Measurements from ENCODE around the gene UQCRC1. TPM values are rescaled to one million over a fixed set of nuclear protein-coding genes. Genes with fewer than 3 reads are reported as not detected.
A peak's percentile ranks its signal among the peaks of the same experiment; 100 is the strongest.

UQCRC1 gene
- total and polyA plus RNA-seq, 2 donors (not counting 1 experiment from before 2014, with no cell fraction given): 226 to 366 TPM

DNA sequence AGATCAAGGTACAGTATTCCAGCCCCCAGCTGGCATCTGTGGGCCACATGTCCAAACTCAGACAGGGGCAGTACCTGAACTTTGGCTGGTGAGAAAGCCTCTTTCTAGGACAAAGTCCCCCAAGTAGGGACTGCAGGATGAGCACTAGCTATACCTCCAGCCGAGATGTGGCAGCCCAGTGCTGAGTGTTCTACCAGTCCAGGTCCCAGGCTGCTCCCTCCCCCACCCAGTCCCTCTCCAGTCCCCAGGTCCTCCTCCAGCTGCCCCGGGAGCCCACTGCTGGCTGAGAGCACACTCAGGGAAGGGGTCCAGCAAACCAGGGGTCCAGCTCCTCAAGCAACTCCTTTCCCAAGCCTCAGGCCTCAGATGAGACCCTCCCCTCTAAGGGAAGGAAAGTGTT lies 24.3 kb upstream of the UQCRC1 start:
- H3K9ac ChIP-seq (ENCODE audit: insufficient read depth, low read length): no peak overlapping the region
- no peaks in the 10 kb centered on the region for H3K9me3 ChIP-seq (ENCODE audit: control insufficient read depth, insufficient read depth, low read depth, low read length)
- DNase-seq (ENCODE audit: low read depth in 2 of 2): no peak
- H2AFZ ChIP-seq (ENCODE audit: low read length): no peak overlapping the region
- peak overlapping the region in 2 of 4 experiments; percentile 79 to 94 for H3K4me3 ChIP-seq (replicated peaks in 1 of 4; ENCODE audit: control extremely low read depth in 1 of 4, insufficient read depth in 1 of 4, low read depth in 3 of 4, low read length in 4 of 4)
- H3K79me2 ChIP-seq (ENCODE audit: control insufficient read depth, insufficient read depth, low read length): peaks cover 6% of the 10 kb centered on the region
- peaks cover 26% of the 10 kb centered on the region for H3K36me3 ChIP-seq (ENCODE audit: control insufficient read depth, insufficient read depth, low read length)
- no peaks in the 10 kb centered on the region for H4K20me1 ChIP-seq (ENCODE audit: control insufficient read depth, extremely low read depth, insufficient read depth, low read length)
- H3K4me1 ChIP-seq (ENCODE audit: control insufficient read depth, extremely low read depth, insufficient read depth, low read length): peaks cover 6% of the 10 kb centered on the region
- H3K27me3 ChIP-seq (ENCODE audit: control insufficient read depth, insufficient read depth, low read length): no peaks in the 10 kb centered on the region
- no peak overlapping the region for H3K4me2 ChIP-seq (ENCODE audit: extremely low read depth, insufficient read depth, low read length)
- no peak overlapping the region for H3K27ac ChIP-seq (ENCODE audit: insufficient read depth, low read length)
- no peak for TF ChIP-seq EZH2 (IDR thresholded peaks at IDR 0.05; ENCODE audit: low read length, missing control alignments)
- TF ChIP-seq, protein P1, sequence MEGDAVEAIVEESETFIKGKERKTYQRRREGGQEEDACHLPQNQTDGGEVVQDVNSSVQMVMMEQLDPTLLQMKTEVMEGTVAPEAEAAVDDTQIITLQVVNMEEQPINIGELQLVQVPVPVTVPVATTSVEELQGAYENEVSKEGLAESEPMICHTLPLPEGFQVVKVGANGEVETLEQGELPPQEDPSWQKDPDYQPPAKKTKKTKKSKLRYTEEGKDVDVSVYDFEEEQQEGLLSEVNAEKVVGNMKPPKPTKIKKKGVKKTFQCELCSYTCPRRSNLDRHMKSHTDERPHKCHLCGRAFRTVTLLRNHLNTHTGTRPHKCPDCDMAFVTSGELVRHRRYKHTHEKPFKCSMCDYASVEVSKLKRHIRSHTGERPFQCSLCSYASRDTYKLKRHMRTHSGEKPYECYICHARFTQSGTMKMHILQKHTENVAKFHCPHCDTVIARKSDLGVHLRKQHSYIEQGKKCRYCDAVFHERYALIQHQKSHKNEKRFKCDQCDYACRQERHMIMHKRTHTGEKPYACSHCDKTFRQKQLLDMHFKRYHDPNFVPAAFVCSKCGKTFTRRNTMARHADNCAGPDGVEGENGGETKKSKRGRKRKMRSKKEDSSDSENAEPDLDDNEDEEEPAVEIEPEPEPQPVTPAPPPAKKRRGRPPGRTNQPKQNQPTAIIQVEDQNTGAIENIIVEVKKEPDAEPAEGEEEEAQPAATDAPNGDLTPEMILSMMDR (conservative IDR thresholded peaks at IDR 0.05 in 1 of 2, IDR thresholded peaks at IDR 0.05 in 1 of 2; ENCODE audit: low read depth in 1 of 2, low read length in 2 of 2): no peak

DNA sequence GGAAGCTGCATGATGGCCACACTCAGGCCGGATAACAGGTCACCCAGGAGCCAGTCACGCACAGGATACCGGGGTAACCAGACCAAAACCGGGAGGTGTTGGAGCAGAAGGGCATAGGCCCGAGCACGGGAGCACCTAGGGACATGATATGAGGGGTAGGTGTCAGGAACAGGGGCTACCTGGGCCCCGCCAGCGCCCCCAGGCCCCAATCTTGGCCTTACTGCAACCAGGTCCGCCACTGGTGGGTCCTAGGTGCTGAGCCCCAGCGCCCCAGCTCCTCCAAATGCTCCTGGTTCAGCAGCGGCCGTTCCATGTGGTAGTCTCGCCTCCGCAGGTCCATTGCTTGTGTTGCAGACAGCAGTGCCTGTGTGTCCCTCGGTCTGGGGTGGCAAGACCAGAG lies 23.8 kb upstream of the UQCRC1 start:
- Histone ChIP-seq H3K79me2 (ENCODE audit: control insufficient read depth, insufficient read depth, low read length) (peaks cover 6% of the 10 kb centered on the region), H4K20me1 (ENCODE audit: control insufficient read depth, extremely low read depth, insufficient read depth, low read length) (no peaks in the 10 kb centered on the region), H3K36me3 (ENCODE audit: control insufficient read depth, insufficient read depth, low read length) (peaks cover 26% of the 10 kb centered on the region), H3K27me3 (ENCODE audit: control insufficient read depth, insufficient read depth, low read length) (no peaks in the 10 kb centered on the region), H3K4me3 (replicated peaks in 1 of 4; ENCODE audit: control extremely low read depth in 1 of 4, insufficient read depth in 1 of 4, low read depth in 3 of 4, low read length in 4 of 4) (no peak overlapping the region), H3K4me1 (ENCODE audit: control insufficient read depth, extremely low read depth, insufficient read depth, low read length) (peaks cover 6% of the 10 kb centered on the region), H3K9me3 (ENCODE audit: control insufficient read depth, insufficient read depth, low read depth, low read length) (no peaks in the 10 kb centered on the region), H3K4me2 (ENCODE audit: extremely low read depth, insufficient read depth, low read length) (no peak overlapping the region), H3K9ac (ENCODE audit: insufficient read depth, low read length) (no peak overlapping the region), H3K27ac (ENCODE audit: insufficient read depth, low read length) (no peak overlapping the region), H2AFZ (ENCODE audit: low read length) (no peak overlapping the region)
- no peak for TF ChIP-seq EZH2 (IDR thresholded peaks at IDR 0.05; ENCODE audit: low read length, missing control alignments)
- TF ChIP-seq, protein P1 (conservative IDR thresholded peaks at IDR 0.05 in 1 of 2, IDR thresholded peaks at IDR 0.05 in 1 of 2; ENCODE audit: low read depth in 1 of 2, low read length in 2 of 2): no peak
- DNase-seq (ENCODE audit: low read depth in 2 of 2): no peak

DNA sequence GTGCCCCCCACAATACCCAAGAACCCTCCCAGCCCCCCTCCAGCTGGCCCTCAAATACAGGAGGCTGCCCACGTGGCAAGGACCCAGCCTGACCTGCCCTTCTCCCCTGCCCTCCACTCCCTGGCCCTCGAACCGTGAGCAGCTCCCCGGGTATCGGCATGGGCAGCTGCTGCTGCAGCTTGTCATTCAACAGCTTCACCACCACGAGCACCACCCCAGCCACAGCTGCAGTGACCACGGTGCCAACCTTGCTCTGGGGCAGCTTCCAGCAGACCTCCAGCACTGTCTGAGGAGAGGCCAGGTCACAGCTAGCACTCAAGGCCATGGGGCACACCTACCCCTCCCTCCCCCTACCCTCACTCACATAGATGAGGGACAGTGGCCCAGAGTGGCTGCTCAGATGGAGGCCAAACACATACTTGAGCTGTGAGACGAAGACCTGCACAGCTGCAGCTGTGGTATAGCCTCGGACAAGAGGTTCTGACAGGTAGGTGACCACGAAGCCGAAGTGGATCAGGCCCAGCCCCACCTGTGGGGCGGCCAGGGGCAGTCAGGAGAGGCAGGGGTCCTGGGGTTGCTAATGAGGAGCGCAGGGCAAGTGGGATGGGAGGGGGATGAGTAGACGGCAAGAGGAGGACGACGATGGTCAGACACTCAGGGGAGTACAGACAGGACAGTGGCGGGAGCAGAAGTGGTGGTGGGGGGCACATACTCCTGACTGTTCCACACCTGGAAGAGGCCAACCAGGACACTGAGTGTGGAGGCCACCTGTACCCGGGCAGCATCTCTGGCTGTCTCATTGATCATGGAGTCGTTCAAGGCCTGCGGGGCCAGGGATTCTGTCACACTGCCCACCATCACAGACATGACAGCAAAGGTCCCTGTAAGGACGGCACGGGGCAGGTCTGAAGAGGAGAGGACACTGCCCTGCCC lies 22.3 kb upstream of the UQCRC1 start:
- no peaks in the 10 kb centered on the region for H3K9me3 ChIP-seq (ENCODE audit: control insufficient read depth, insufficient read depth, low read depth, low read length)
- H3K9ac ChIP-seq (ENCODE audit: insufficient read depth, low read length): no peak overlapping the region
- peaks cover 30% of the 10 kb centered on the region for H3K36me3 ChIP-seq (ENCODE audit: control insufficient read depth, insufficient read depth, low read length)
- no peak overlapping the region for H3K27ac ChIP-seq (ENCODE audit: insufficient read depth, low read length)
- no peak overlapping the region for H2AFZ ChIP-seq (ENCODE audit: low read length)
- H3K79me2 ChIP-seq (ENCODE audit: control insufficient read depth, insufficient read depth, low read length): peaks cover 6% of the 10 kb centered on the region
- no peak overlapping the region for H3K4me2 ChIP-seq (ENCODE audit: extremely low read depth, insufficient read depth, low read length)
- no peaks in the 10 kb centered on the region for H3K27me3 ChIP-seq (ENCODE audit: control insufficient read depth, insufficient read depth, low read length)
- H3K4me1 ChIP-seq (ENCODE audit: control insufficient read depth, extremely low read depth, insufficient read depth, low read length): peaks cover 6% of the 10 kb centered on the region
- TF ChIP-seq, protein P1 (conservative IDR thresholded peaks at IDR 0.05 in 1 of 2, IDR thresholded peaks at IDR 0.05 in 1 of 2; ENCODE audit: low read depth in 1 of 2, low read length in 2 of 2): no peak
- TF ChIP-seq EZH2 (IDR thresholded peaks at IDR 0.05; ENCODE audit: low read length, missing control alignments): no peak
- no peak overlapping the region for H3K4me3 ChIP-seq (replicated peaks in 1 of 4; ENCODE audit: control extremely low read depth in 1 of 4, insufficient read depth in 1 of 4, low read depth in 3 of 4, low read length in 4 of 4)
- H4K20me1 ChIP-seq (ENCODE audit: control insufficient read depth, extremely low read depth, insufficient read depth, low read length): no peaks in the 10 kb centered on the region
- no peak for DNase-seq (ENCODE audit: low read depth in 2 of 2)
